ENCODE measurements around the gene EBF3. TPM values are rescaled to one million over a fixed set of nuclear protein-coding genes. Genes with fewer than 3 reads are reported as not detected.

EBF3 gene
- total and polyA plus RNA-seq, 11 donors: 3.6 to 8.8 (median 5.4) TPM

- H3K27me3 ChIP-seq: no peaks in the 10 kb centered on the region
- DNase-seq: no peak
- no peak overlapping the region for H3K4me3 ChIP-seq
- H3K27ac ChIP-seq: no peak overlapping the region
- ATAC-seq: no peak
- TF ChIP-seq CTCF (IDR thresholded peaks at IDR 0.05) (no peak), POLR2A (IDR thresholded peaks at IDR 0.05) (no peak)
- intact Hi-C loops (cut with DNase I): no loop called here
- WGBS, 4 donors: 81 to 92% (median 88%) methylated on average over 4 of the region's 4 CpGs
- peaks cover 0 to 1% (median 0%) of the 10 kb centered on the region in 9 donors for H3K36me3 ChIP-seq
- H3K9me3 ChIP-seq: no peaks in the 10 kb centered on the region
- H3K4me1 ChIP-seq: peaks cover 0 to 33% (median 2%) of the 10 kb centered on the region in 12 donors
These were observed 44.7 kb downstream of the EBF3 start for GRCh38 chr10:129919358-129919757.

- no peaks in the 10 kb centered on the region for H3K9me3 ChIP-seq
- H3K4me3 ChIP-seq: no peak overlapping the region
- H3K36me3 ChIP-seq: no peaks in the 10 kb centered on the region
- 86 to 92% (median 88%) methylated on average over 8 of the region's 8 CpGs for WGBS, 4 donors
- H3K27ac ChIP-seq: no peak overlapping the region
- TF ChIP-seq POLR2A (IDR thresholded peaks at IDR 0.05) (no peak), CTCF (IDR thresholded peaks at IDR 0.05) (no peak)
- intact Hi-C loops (cut with DNase I): no loop called here
- H3K4me1 ChIP-seq: peaks cover 0 to 35% (median 2%) of the 10 kb centered on the region in 12 donors
- ATAC-seq (no peak), DNase-seq (no peak)
- H3K27me3 ChIP-seq: no peaks in the 10 kb centered on the region
These were observed 45.2 kb downstream of the EBF3 start for GRCh38 chr10:129918836-129919235.

DNA sequence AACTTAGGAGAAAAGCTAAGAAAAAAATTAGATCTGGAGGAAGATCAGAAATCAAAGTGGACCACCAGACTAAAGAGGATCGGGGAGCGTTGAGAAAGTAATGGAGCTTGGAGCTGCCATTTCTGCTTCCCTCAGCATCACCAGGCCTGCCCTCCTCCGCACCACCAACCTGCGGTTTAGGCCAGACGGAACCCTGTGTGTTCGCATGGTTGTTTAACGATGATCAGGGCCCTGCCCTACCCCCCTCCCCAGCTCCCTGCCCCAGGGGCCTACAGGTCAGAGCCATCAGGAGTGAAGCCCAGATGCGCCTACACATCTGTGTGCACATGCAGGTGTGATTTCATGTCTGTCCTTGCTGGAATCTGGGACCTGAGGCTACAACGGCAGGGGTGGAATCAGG is 45.7 kb downstream of the EBF3 start:
- no peaks in the 10 kb centered on the region for H3K9me3 ChIP-seq
- H3K4me3 ChIP-seq: no peak overlapping the region
- no peak overlapping the region for H3K27ac ChIP-seq
- H3K4me1 ChIP-seq: peaks cover 0 to 40% (median 3%) of the 10 kb centered on the region in 12 donors
- DNase-seq (no peak), ATAC-seq (no peak)
- TF ChIP-seq CTCF (IDR thresholded peaks at IDR 0.05) (no peak), POLR2A (IDR thresholded peaks at IDR 0.05) (no peak)
- intact Hi-C loops (cut with DNase I): no loop called here
- WGBS, 4 donors: 89 to 97% (median 93%) methylated on average over 9 of the region's 9 CpGs
- no peaks in the 10 kb centered on the region for H3K36me3 ChIP-seq
- no peaks in the 10 kb centered on the region for H3K27me3 ChIP-seq

- ATAC-seq (no peak), DNase-seq (no peak)
- Histone ChIP-seq H3K4me1 (peaks cover 0 to 43% (median 5%) of the 10 kb centered on the region in 12 donors), H3K36me3 (no peaks in the 10 kb centered on the region), H3K4me3 (no peak overlapping the region), H3K27ac (no peak overlapping the region), H3K9me3 (no peaks in the 10 kb centered on the region), H3K27me3 (no peaks in the 10 kb centered on the region)
- intact Hi-C loops (cut with DNase I): no loop called here
- 92 to 97% (median 94%) methylated on average over 3 of the region's 3 CpGs for WGBS, 4 donors
- TF ChIP-seq POLR2A (IDR thresholded peaks at IDR 0.05) (no peak), CTCF (IDR thresholded peaks at IDR 0.05) (no peak)
These were observed 46.1 kb downstream of the EBF3 start for GRCh38 chr10:129917936-129918335.
